SK-N-SH treated with all-trans-retinoic acid at 6 μM for 48 hours (cell line): ENCODE measurements around the gene IFNA16.
"Not testable (repeated sequence)": the region's sequence is repeated elsewhere in the genome, so short reads cannot be mapped to it uniquely, and the experiment has no call there.

Experiments used
- ARNTL ChIP-seq: fragments of 450-650 bp; formaldehyde crosslinking; IDR thresholded peaks from 2 replicates; pipeline ENCODE4 v1.5.0; 2020; ENCODE audit warnings: low read depth, mild to moderate bottlenecking, moderate library complexity, borderline replicate concordance
- GLIS3 ChIP-seq: fragments of 250-450 bp; sonication (Bioruptor Pico); IDR thresholded peaks from 2 replicates; pipeline ENCODE4 v1.5.0; 2020; ENCODE audit warnings: mild to moderate bottlenecking, moderate library complexity
- PPARA ChIP-seq: fragments of 250-450 bp; sonication (Bioruptor Pico); IDR thresholded peaks from 2 replicates; pipeline ENCODE4 v1.5.0; 2020; ENCODE audit warnings: mild to moderate bottlenecking, borderline replicate concordance
- TF ChIP-seq, protein P1 (sequence below): fragments of 250-450 bp; sonication (Bioruptor Pico); IDR thresholded peaks from 2 replicates; pipeline ENCODE4 v1.5.0; 2020; ENCODE audit warnings: mild to moderate bottlenecking, moderate library complexity

DNA sequence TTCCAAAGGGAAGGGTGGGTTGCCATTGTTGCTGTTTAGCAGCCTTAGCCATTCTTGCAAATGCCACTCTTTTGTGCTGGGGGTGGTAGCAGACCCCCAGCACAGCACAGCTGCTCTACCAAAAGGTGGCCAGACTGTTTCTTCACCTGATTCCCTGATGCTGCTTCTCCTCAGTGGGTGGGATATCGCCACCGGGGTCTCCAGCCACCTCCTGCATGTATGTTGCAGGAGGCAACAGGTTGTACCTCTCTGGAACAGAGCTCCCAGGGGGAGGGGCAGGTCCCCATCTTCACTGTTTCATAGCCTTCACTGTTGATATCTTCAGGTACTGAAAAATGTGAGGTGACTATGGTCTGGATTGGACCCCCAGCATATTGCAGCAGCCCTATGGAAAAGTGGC, 6.3 kb downstream of the IFNA16 start:
- TF ChIP-seq, protein P1, sequence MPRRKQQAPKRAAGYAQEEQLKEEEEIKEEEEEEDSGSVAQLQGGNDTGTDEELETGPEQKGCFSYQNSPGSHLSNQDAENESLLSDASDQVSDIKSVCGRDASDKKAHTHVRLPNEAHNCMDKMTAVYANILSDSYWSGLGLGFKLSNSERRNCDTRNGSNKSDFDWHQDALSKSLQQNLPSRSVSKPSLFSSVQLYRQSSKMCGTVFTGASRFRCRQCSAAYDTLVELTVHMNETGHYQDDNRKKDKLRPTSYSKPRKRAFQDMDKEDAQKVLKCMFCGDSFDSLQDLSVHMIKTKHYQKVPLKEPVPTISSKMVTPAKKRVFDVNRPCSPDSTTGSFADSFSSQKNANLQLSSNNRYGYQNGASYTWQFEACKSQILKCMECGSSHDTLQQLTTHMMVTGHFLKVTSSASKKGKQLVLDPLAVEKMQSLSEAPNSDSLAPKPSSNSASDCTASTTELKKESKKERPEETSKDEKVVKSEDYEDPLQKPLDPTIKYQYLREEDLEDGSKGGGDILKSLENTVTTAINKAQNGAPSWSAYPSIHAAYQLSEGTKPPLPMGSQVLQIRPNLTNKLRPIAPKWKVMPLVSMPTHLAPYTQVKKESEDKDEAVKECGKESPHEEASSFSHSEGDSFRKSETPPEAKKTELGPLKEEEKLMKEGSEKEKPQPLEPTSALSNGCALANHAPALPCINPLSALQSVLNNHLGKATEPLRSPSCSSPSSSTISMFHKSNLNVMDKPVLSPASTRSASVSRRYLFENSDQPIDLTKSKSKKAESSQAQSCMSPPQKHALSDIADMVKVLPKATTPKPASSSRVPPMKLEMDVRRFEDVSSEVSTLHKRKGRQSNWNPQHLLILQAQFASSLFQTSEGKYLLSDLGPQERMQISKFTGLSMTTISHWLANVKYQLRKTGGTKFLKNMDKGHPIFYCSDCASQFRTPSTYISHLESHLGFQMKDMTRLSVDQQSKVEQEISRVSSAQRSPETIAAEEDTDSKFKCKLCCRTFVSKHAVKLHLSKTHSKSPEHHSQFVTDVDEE (CRISPR knock-in tag), result not testable (repeated sequence)
- TF ChIP-seq ARNTL (CRISPR knock-in tag); PPARA (CRISPR knock-in tag); GLIS3: not testable (repeated sequence)
